Endothelial cell of umbilical vein (primary cell): Measurements from ENCODE around the gene ZNRF3. TPM values are rescaled to one million over a fixed set of nuclear protein-coding genes. Genes with fewer than 3 reads are reported as not detected.

Experiments
- BruUV-seq: library from RNA; stranded (reverse); fragments of 400-500 nt; replicated peaks from 2 replicates; lab custom pipeline; 2021; lab: Mats Ljungman, UMichigan
- CTCF ChIA-PET: fragments of 300-600, 350-600 bp; sonication (Branson Sonifier 250); formaldehyde crosslinking; loops from one replicate; lab custom pipeline; 2021; ENCODE audit warnings: antibody characterized with exemption, inconsistent platforms; lab: Charles Lee
- POLR2A ChIA-PET: fragments of 300-600, 350-600 bp; sonication (Branson Sonifier 250); formaldehyde crosslinking; loops from one replicate; lab custom pipeline; 2021; ENCODE audit warnings: antibody characterized with exemption, inconsistent platforms; lab: Charles Lee
- DNase-seq: peaks from one replicate; pipeline ENCODE4 v3.0.0-alpha.2; 2011; ENCODE audit warnings: low read depth, low spot score
- FAIRE-seq: peaks from 2 replicates; lab custom pipeline; 2011; peaks lifted over from hg19 to GRCh38; lab: Jason Lieb, UNC
- H2AFZ ChIP-seq: 2 replicates; pipeline ENCODE4 v1.6.0; 2012; ENCODE audit warnings: low read depth, low read length, control low read depth, inconsistent platforms
- H3K27ac ChIP-seq: 2 replicates; pipeline ENCODE4 v1.5.1; 2011; ENCODE audit warnings: low read depth, mild to moderate bottlenecking, control low read depth, low read length, moderate library complexity; ENCODE audit not compliant: insufficient read depth
- H3K27me3 ChIP-seq, 2 experiments: 2 replicates each; pipeline versions ENCODE4 v1.6.0 to v1.6.1; 2011; ENCODE audit warnings: low read length in 2 of 2, mixed read lengths in 1 of 2; ENCODE audit not compliant: control insufficient read depth in 2 of 2, insufficient read depth in 2 of 2
- H3K36me3 ChIP-seq, 2 experiments: 2 replicates in 1 of 2; 3 replicates in 1 of 2; pipeline ENCODE4 v1.5.1; 2011; ENCODE audit warnings: low read length in 2 of 2, mild to moderate bottlenecking in 1 of 2, moderate library complexity in 1 of 2; ENCODE audit not compliant: control insufficient read depth in 2 of 2, insufficient read depth in 2 of 2; ENCODE audit errors: extremely low read depth in 1 of 2
- H3K4me1 ChIP-seq: 3 replicates; pipeline ENCODE4 v1.5.1; 2011; ENCODE audit warnings: mild to moderate bottlenecking, low read length; ENCODE audit not compliant: control insufficient read depth, insufficient read depth; ENCODE audit errors: extremely low read depth
- H3K4me2 ChIP-seq: 2 replicates; pipeline ENCODE4 v1.6.1; 2011; ENCODE audit warnings: low read length, control low read depth, mixed read lengths; ENCODE audit not compliant: insufficient read depth
- H3K4me3 ChIP-seq, 3 experiments: fragments of 200-600 bp in 1 of 3; sonication (generic), shearing (Covaris generic) in 1 of 3; replicated peaks in 1 of 3; 2 replicates each; pipeline ENCODE4 v1.5.1; 2011 to 2016; ENCODE audit warnings: control low read depth in 3 of 3, low read length in 3 of 3, mild to moderate bottlenecking in 2 of 3, inconsistent platforms in 1 of 3, low read depth in 1 of 3, moderate library complexity in 1 of 3; ENCODE audit not compliant: insufficient read depth in 1 of 3
- H3K79me2 ChIP-seq: 2 replicates; pipeline ENCODE4 v1.6.0; 2012; ENCODE audit warnings: low read length, inconsistent platforms; ENCODE audit not compliant: control insufficient read depth, insufficient read depth
- H3K9ac ChIP-seq: replicated peaks from 2 replicates; pipeline ENCODE3; 2011; ENCODE audit warnings: low read length, control low read depth; ENCODE audit not compliant: insufficient read depth; ENCODE audit errors: extremely low read depth
- H3K9me1 ChIP-seq: replicated peaks from 3 replicates; pipeline ENCODE4 v1.6.0; 2011; ENCODE audit warnings: mild to moderate bottlenecking, low read length; ENCODE audit not compliant: control insufficient read depth, insufficient read depth; ENCODE audit errors: extremely low read depth
- H3K9me3 ChIP-seq: replicated peaks from 2 replicates; pipeline ENCODE4 v1.5.1; 2012; ENCODE audit warnings: low read length, inconsistent platforms; ENCODE audit not compliant: control insufficient read depth, insufficient read depth
- H4K20me1 ChIP-seq: replicated peaks from 2 replicates; pipeline ENCODE3; 2011; ENCODE audit warnings: mild to moderate bottlenecking, low read length; ENCODE audit not compliant: control insufficient read depth, insufficient read depth; ENCODE audit errors: extremely low read depth
- EZH2 ChIP-seq: IDR thresholded peaks from 2 replicates; pipeline ENCODE4 v1.6.1; 2012; ENCODE audit warnings: borderline replicate concordance, low read depth, mild to moderate bottlenecking, moderate library complexity, low read length, inconsistent platforms; ENCODE audit not compliant: severe bottlenecking
- FOS ChIP-seq: IDR thresholded peaks from 2 replicates; pipeline ENCODE4 v1.6.1; 2011; ENCODE audit warnings: mild to moderate bottlenecking, low read length, moderate library complexity, borderline replicate concordance; ENCODE audit not compliant: insufficient read depth
- GATA2 ChIP-seq: IDR thresholded peaks from 2 replicates; pipeline ENCODE4 v1.7.0; 2011; ENCODE audit warnings: low read depth, mild to moderate bottlenecking, moderate library complexity, mixed read lengths, low read length; ENCODE audit not compliant: insufficient read length, insufficient read depth
- JUN ChIP-seq: IDR thresholded peaks from 2 replicates; pipeline ENCODE4 v1.6.1; 2011; ENCODE audit warnings: borderline replicate concordance, low read depth; ENCODE audit not compliant: insufficient read length, insufficient read depth
- MYC ChIP-seq: IDR thresholded peaks from one replicate; pipeline ENCODE4 v1.6.1; 2011; ENCODE audit warnings: mild to moderate bottlenecking, low read depth, low read length
- POLR2A ChIP-seq: IDR thresholded peaks from 2 replicates; pipeline ENCODE4 v1.6.1; 2012; ENCODE audit warnings: low read depth, mild to moderate bottlenecking, control low read depth, low read length
- POLR2AphosphoS5 ChIP-seq: IDR thresholded peaks from 2 replicates; pipeline ENCODE4 v1.6.1; 2012; ENCODE audit warnings: low read depth, mild to moderate bottlenecking, control low read depth, low read length, moderate library complexity; ENCODE audit not compliant: insufficient read depth
- dilution Hi-C: fragments of 300-500 bp; cut with MboI; formaldehyde crosslinking; loops from one replicate; pipeline ENCODE4 v1.15.0; 2019; ENCODE audit warnings: low sequenced_read_pairs; ENCODE audit not compliant: extremely low pct_ligation_motif_present
- intact Hi-C: fragments of 100-400 bp; cut with micrococcal nuclease; formaldehyde crosslinking; loops from one replicate; pipeline ENCODE4 v1.10.0; 2022
- polyA plus RNA-seq, 4 experiments: library from polyadenylated mRNA; depleted of rRNA in 3 of 4; stranded (reverse) in 3 of 4; unstranded in 1 of 4; fragments of >200 nt; gene quantifications; 2 replicates each; pipeline versions ENCODE4 v1.2.1 to v1.2.3, GENCODE V29; 2011 to 2012; ENCODE audit warnings: missing spikeins in 1 of 4
- total RNA-seq: library from RNA; stranded (reverse); gene quantifications from 2 replicates; pipeline ENCODE4 v1.2.3, GENCODE V29; 2021
- TF ChIP-seq, protein P1 (sequence below): IDR thresholded peaks from 2 replicates; pipeline ENCODE4 v1.6.1; 2011; ENCODE audit not compliant: insufficient read depth, insufficient read length
- TF ChIP-seq, protein P2 (sequence below), 2 donors: IDR thresholded peaks; 1 replicate in 1 of 2; 2 replicates in 1 of 2; pipeline ENCODE4 v1.5.1; 2011; ENCODE audit warnings: low read length in 2 of 2, mild to moderate bottlenecking in 2 of 2, moderate library complexity in 2 of 2, control low read depth in 1 of 2, inconsistent platforms in 1 of 2, low read depth in 1 of 2; ENCODE audit not compliant: insufficient read depth in 1 of 2; ENCODE audit errors: extremely low read depth in 1 of 2

ZNRF3 gene
- total and polyA plus RNA-seq, 2 donors (not counting 3 experiments of a cell fraction or from before 2014, with no cell fraction given) = 2.7 to 5.2 TPM

DNA sequence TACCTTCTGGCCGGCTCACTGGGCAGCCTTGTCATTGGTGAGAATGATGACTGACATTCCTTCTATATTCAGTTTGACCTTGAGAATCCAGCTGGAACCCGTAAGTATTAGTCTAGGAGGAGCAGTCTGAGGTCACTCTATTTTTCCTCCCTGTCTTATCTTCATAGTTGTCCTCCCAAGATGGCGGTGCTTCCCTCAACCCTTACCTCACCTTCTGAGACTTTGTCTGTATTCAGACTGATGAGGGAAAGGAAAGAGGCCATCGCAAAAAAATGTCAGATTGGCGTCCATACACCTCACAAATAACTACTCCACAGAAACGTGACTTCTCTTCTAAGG is 195.5 kb downstream of the ZNRF3 start:
- CTCF ChIA-PET = interaction anchor here (1.0 kb wide), 1 partner anchor 167 kb away, joined by 3 read pairs; no protein-coding TSS in a partner anchor
- no peak overlapping the region for H3K9ac ChIP-seq
- DNase-seq = no peak
- no peaks in the 10 kb centered on the region for H3K36me3 ChIP-seq
- H3K27ac ChIP-seq = no peak overlapping the region
- dilution Hi-C loops (no loop called here), intact Hi-C loops (no loop called here)
- H4K20me1 ChIP-seq = no peaks in the 10 kb centered on the region
- no peak for TF ChIP-seq POLR2A
- no peak for TF ChIP-seq GATA2
- TF ChIP-seq JUN = no peak
- TF ChIP-seq POLR2AphosphoS5 = no peak
- TF ChIP-seq, protein P1, sequence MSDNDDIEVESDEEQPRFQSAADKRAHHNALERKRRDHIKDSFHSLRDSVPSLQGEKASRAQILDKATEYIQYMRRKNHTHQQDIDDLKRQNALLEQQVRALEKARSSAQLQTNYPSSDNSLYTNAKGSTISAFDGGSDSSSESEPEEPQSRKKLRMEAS = no peak
- TF ChIP-seq MYC = no peak
- no peak for TF ChIP-seq EZH2
- TF ChIP-seq, protein P2, sequence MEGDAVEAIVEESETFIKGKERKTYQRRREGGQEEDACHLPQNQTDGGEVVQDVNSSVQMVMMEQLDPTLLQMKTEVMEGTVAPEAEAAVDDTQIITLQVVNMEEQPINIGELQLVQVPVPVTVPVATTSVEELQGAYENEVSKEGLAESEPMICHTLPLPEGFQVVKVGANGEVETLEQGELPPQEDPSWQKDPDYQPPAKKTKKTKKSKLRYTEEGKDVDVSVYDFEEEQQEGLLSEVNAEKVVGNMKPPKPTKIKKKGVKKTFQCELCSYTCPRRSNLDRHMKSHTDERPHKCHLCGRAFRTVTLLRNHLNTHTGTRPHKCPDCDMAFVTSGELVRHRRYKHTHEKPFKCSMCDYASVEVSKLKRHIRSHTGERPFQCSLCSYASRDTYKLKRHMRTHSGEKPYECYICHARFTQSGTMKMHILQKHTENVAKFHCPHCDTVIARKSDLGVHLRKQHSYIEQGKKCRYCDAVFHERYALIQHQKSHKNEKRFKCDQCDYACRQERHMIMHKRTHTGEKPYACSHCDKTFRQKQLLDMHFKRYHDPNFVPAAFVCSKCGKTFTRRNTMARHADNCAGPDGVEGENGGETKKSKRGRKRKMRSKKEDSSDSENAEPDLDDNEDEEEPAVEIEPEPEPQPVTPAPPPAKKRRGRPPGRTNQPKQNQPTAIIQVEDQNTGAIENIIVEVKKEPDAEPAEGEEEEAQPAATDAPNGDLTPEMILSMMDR (IDR thresholded peaks at IDR 0.05; ENCODE audit: extremely low read depth in 1 of 2, insufficient read depth in 1 of 2, low read depth in 1 of 2, low read length in 2 of 2) = no peak
- no peak for TF ChIP-seq FOS
- no TSS peak for BruUV-seq
- peaks cover 19 to 24% of the 10 kb centered on the region in 2 experiments for H3K27me3 ChIP-seq
- no peaks in the 10 kb centered on the region for H3K9me3 ChIP-seq
- H3K9me1 ChIP-seq = no peaks in the 10 kb centered on the region
- H3K79me2 ChIP-seq = no peaks in the 10 kb centered on the region
- no peak for FAIRE-seq
- no peak overlapping the region for H3K4me2 ChIP-seq
- H3K4me3 ChIP-seq = no peak overlapping the region
- H3K4me1 ChIP-seq = no peaks in the 10 kb centered on the region
- H2AFZ ChIP-seq = no peak overlapping the region
- POLR2A ChIA-PET = no interaction called here
